ENCODE data around the gene TYMS. TPM values are rescaled to one million over a fixed set of nuclear protein-coding genes. Genes with fewer than 3 reads are reported as not detected.

Gene TYMS
- total RNA-seq, 2 experiments from 2014 or later = 324 to 329 TPM

DNA sequence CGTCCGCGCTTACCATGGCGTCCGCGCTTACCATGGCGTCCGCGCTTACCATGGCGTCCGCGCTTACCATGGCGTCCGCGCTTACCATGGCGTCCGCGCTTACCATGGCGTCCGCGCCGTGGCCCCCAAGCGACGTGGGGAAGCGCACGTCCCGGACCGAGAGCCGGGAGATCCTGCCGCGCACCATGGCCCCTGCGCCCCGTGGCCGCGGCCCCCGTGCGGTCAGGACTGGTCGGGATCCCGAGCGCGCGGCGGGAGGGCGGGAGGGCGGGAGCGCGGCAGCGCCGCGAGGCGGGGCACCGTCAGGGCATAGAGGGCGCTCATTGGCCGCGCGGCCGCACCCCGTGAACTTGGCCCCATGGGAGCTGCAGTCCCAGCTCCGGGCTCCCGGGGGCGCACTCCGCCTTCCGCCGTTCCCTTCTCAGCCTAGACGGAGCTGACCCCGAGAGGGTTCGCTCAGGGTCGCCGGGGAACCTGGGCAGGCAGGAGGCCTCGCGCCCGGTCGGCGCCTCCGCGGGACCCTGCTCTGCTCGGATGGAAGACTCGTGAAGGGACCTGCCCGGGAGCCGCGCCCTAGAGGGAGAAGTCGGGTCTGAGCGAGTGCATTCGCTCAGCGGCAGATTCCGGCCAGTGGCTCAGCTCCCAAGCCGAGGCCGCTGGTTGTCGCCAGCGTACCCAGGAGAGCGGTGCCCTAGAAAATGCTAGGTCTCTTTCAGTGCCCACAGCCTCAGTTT, 55.1 kb downstream of the TYMS start, which contains the start of gene ENOSF1:
Gene ENOSF1, minus strand, starts transcription at position 230 of the 734 bp plus-strand sequence. Its CDS starts 43 bp downstream, at position 187.
- peaks cover 1% of the 10 kb centered on the region for H3K9me3 Mint-ChIP-seq
- no peaks in the 10 kb centered on the region for H3K27me3 Mint-ChIP-seq
- peaks cover 64% of the 10 kb centered on the region for H3K4me1 Mint-ChIP-seq (ENCODE audit: low read depth)
- peak within 1 kb of the TSS; percentile 96 for H3K4me3 Mint-ChIP-seq
- H3K27ac Mint-ChIP-seq = peak within 1 kb of the TSS; percentile 97
- DNase-seq (peak; percentile 91), ATAC-seq (peak; percentile 87)
- intact Hi-C loops (cut with micrococcal nuclease) = loop anchor here (10.0 kb wide), 1 partner anchor 122 kb away; no protein-coding TSS in a partner anchor
- ChIA-PET POLR2A (interaction anchor here (0.8 to 2.2 kb wide), 8 partner anchors 9 to 118 kb away, joined by 3 to 9 read pairs (median 4); partner anchors contain the start of gene TYMS), CTCF (interaction anchor here (0.6 to 2.2 kb wide), 26 partner anchors 11 to 189 kb away, joined by 3 to 28 read pairs (median 4); partner anchors contain the start of genes TYMS and YES1)
- peak; percentile 87 for TF ChIP-seq CTCF (IDR thresholded peaks at IDR 0.05)
- peaks cover 44% of the 10 kb centered on the region for H3K36me3 Mint-ChIP-seq (ENCODE audit: low read depth)

DNA sequence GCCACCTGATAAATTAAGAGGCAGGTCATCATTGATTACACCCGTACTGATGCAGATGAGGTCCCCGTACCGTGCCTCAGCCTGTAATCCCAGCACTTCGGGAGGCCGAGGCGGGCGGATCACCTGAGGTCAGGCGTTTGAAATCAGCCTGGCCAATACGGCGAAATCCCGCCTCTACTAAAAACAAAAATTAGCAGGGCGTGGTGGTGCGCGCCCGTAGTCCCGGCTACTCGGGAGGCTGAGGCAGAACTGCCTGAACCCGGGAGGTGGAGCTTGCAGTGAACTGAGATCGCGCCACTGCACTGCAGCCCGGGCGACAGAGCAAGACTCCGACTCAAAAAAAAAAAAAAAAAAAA, 55.7 kb downstream of the TYMS start:
- DNase-seq = peak; percentile 15
- peaks cover 64% of the 10 kb centered on the region for H3K4me1 Mint-ChIP-seq (ENCODE audit: low read depth)
- H3K4me3 Mint-ChIP-seq = peak overlapping the region; percentile 45
- peaks cover 1% of the 10 kb centered on the region for H3K9me3 Mint-ChIP-seq
- no peak for TF ChIP-seq CTCF (IDR thresholded peaks at IDR 0.05)
- intact Hi-C loops (cut with micrococcal nuclease) = loop anchor here (10.0 kb wide), 1 partner anchor 122 kb away; no protein-coding TSS in a partner anchor
- POLR2A ChIA-PET = interaction anchor here (1.0 to 2.2 kb wide), 6 partner anchors 8 to 117 kb away, joined by 3 to 9 read pairs (median 6); partner anchors contain the start of gene TYMS
- no peak for ATAC-seq
- CTCF ChIA-PET = interaction anchor here (0.7 to 2.2 kb wide), 21 partner anchors 11 to 189 kb away, joined by 3 to 28 read pairs (median 4); partner anchors contain the start of gene YES1
- H3K27ac Mint-ChIP-seq = peak overlapping the region; percentile 57
- H3K36me3 Mint-ChIP-seq (ENCODE audit: low read depth) = peaks cover 43% of the 10 kb centered on the region
- H3K27me3 Mint-ChIP-seq = no peaks in the 10 kb centered on the region

- no peak for TF ChIP-seq CTCF (IDR thresholded peaks at IDR 0.05)
- Mint-ChIP-seq H3K27me3 (no peaks in the 10 kb centered on the region), H3K9me3 (peaks cover 1% of the 10 kb centered on the region), H3K36me3 (ENCODE audit: low read depth) (peaks cover 32% of the 10 kb centered on the region), H3K27ac (peak overlapping the region; percentile 89), H3K4me3 (no peak overlapping the region), H3K4me1 (ENCODE audit: low read depth) (peaks cover 43% of the 10 kb centered on the region)
- DNase-seq (peak; percentile 57), ATAC-seq (peak; percentile 46)
- intact Hi-C loops (cut with micrococcal nuclease) = loop anchor here (5.0 to 10.0 kb wide), 2 partner anchors 97 to 119 kb away; partner anchors contain the start of gene YES1
- CTCF ChIA-PET = interaction anchor here (0.7 to 5.3 kb wide), 13 partner anchors 8 to 125 kb away, joined by 3 to 32 read pairs (median 3); partner anchors contain the start of gene YES1
- POLR2A ChIA-PET = interaction anchor here (0.8 to 1.3 kb wide), 5 partner anchors 25 to 97 kb away, joined by 3 to 6 read pairs (median 3); no protein-coding TSS in a partner anchor
These were observed 58.2 kb downstream of the TYMS start for GRCh38 chr18:715626-716025.

- ATAC-seq (no peak), DNase-seq (no peak)
- Mint-ChIP-seq H3K36me3 (ENCODE audit: low read depth) (peaks cover 21% of the 10 kb centered on the region), H3K4me3 (no peak overlapping the region), H3K9me3 (peaks cover 1% of the 10 kb centered on the region), H3K4me1 (ENCODE audit: low read depth) (peaks cover 37% of the 10 kb centered on the region), H3K27ac (peak overlapping the region; percentile 89), H3K27me3 (no peaks in the 10 kb centered on the region)
- intact Hi-C loops (cut with micrococcal nuclease) = loop anchor here (5.0 to 10.0 kb wide), 2 partner anchors 95 to 118 kb away; partner anchors contain the start of gene YES1
- CTCF ChIA-PET = interaction anchor here (0.9 to 5.3 kb wide), 5 partner anchors 9 to 148 kb away, joined by 3 to 32 read pairs (median 6); no protein-coding TSS in a partner anchor
- POLR2A ChIA-PET = interaction anchor here (1.0 kb wide), 1 partner anchor 11 kb away, joined by 4 read pairs; no protein-coding TSS in a partner anchor
- TF ChIP-seq CTCF (IDR thresholded peaks at IDR 0.05) = no peak
These were observed 59.5 kb downstream of the TYMS start for GRCh38 chr18:717003-717402.

Other genes with a start within 250 kb of the TYMS start
- gene COLEC12, start 157.0 kb upstream of the TYMS start, total RNA-seq = not detected
- gene CETN1, start 77.3 kb upstream of the TYMS start, total RNA-seq = not detected
- not detected for gene CLUL1, start 60.7 kb upstream of the TYMS start, total RNA-seq
- 100 to 1,000 TPM; 113 to 114 TPM for gene ENOSF1, start 55.0 kb downstream of the TYMS start, total RNA-seq
- 10 to 100 TPM; 38.8 to 40.0 TPM for gene YES1, start 154.6 kb downstream of the TYMS start, total RNA-seq
- gene ADCYAP1, start 247.2 kb downstream of the TYMS start, total RNA-seq = not detected